ENCODE results near the gene TUBB2B. TPM values are rescaled to one million over a fixed set of nuclear protein-coding genes. Genes with fewer than 3 reads are reported as not detected.

The TUBB2B gene
- total RNA-seq, 6 donors from 2014 or later = 0.67 to 4.1 (median 1.7) TPM; not detected in 1

- WGBS, 2 donors = 93 to 97% methylated on average over 2 of the region's 2 CpGs
- no peak overlapping the region for H3K4me3 ChIP-seq
- no peaks in the 10 kb centered on the region for H3K27me3 ChIP-seq
- H3K4me1 ChIP-seq = peaks cover 0 to 3% (median 0%) of the 10 kb centered on the region in 4 donors
- no peak for TF ChIP-seq EP300 (IDR thresholded peaks at IDR 0.05)
- TF ChIP-seq CTCF (IDR thresholded peaks at IDR 0.05) = no peak
- TF ChIP-seq POLR2A (IDR thresholded peaks at IDR 0.05) = no peak
- no peak for TF ChIP-seq POLR2AphosphoS5 (IDR thresholded peaks at IDR 0.05)
- no peak for DNase-seq
- no peaks in the 10 kb centered on the region for H3K9me3 ChIP-seq
- no peaks in the 10 kb centered on the region for H3K36me3 ChIP-seq
- ATAC-seq (ENCODE audit: low FRiP score in 2 of 2) = no peak
- H3K27ac ChIP-seq = no peak overlapping the region
These were observed 14.1 kb downstream of the TUBB2B start for GRCh38 chr6:3213334-3213695.

DNA sequence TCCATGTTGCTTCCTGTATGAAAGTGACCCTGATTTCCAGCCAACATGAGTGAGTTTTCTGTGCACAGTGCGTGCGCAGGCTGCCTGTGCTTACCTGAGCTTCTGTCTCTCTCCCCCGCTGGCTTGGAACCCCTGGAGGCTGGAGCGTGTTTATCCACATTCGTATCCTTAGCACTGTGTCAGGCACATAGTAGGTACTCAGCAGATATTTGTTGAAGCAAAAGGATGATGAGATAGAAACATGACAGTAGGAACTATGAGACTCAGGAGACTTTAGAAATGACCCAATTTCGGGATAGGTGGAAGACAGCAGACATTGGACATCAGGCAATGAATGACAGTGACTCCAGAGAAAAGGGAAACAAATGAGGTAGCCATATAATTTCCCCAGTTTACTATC is 15.2 kb downstream of the TUBB2B start:
- no peaks in the 10 kb centered on the region for H3K27me3 ChIP-seq
- ATAC-seq (ENCODE audit: low FRiP score in 2 of 2) (no peak), DNase-seq (no peak)
- TF ChIP-seq POLR2AphosphoS5 (IDR thresholded peaks at IDR 0.05) = no peak
- TF ChIP-seq POLR2A (IDR thresholded peaks at IDR 0.05) = no peak
- no peak for TF ChIP-seq CTCF (IDR thresholded peaks at IDR 0.05)
- no peak for TF ChIP-seq EP300 (IDR thresholded peaks at IDR 0.05)
- H3K4me1 ChIP-seq = peaks cover 0 to 3% (median 0%) of the 10 kb centered on the region in 4 donors
- no peak overlapping the region for H3K4me3 ChIP-seq
- no peak overlapping the region for H3K27ac ChIP-seq
- no peaks in the 10 kb centered on the region for H3K9me3 ChIP-seq
- 96 to 98% methylated on average over 6 of the region's 6 CpGs for WGBS, 2 donors
- H3K36me3 ChIP-seq = no peaks in the 10 kb centered on the region

DNA sequence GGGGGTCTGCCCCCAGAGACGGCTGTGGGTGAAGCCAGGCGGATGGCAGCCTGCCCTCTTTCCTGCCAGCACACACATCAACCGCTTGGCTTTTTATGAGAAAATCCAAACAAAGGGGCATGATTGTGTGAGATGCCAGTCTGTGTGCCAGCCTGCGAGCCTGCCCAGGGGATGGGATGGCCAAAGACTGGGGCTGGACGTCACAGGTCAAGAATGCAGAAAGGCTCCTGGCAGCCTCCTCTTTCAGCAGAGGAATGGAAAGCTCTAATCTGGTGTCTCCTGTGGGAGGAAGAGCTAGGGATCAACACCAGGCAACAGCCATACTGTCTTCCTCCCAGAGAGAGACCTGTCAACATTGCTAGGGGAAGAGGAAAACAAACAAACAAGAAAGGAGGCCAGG is 15.8 kb downstream of the TUBB2B start:
- Histone ChIP-seq H3K27ac (no peak overlapping the region), H3K36me3 (no peaks in the 10 kb centered on the region), H3K9me3 (no peaks in the 10 kb centered on the region), H3K27me3 (no peaks in the 10 kb centered on the region), H3K4me3 (no peak overlapping the region), H3K4me1 (peaks cover 0 to 3% (median 0%) of the 10 kb centered on the region in 4 donors)
- WGBS, 2 donors = 69 to 81% methylated on average over 5 of the region's 5 CpGs
- no peak for TF ChIP-seq POLR2AphosphoS5 (IDR thresholded peaks at IDR 0.05)
- TF ChIP-seq POLR2A (IDR thresholded peaks at IDR 0.05) = no peak
- TF ChIP-seq CTCF (IDR thresholded peaks at IDR 0.05) = no peak
- no peak for TF ChIP-seq EP300 (IDR thresholded peaks at IDR 0.05)
- ATAC-seq (ENCODE audit: low FRiP score in 2 of 2) (no peak), DNase-seq (no peak)

GRCh38 chr6:3210024-3210610 is 17.3 kb downstream of the TUBB2B start:
- H3K4me3 ChIP-seq = no peak overlapping the region
- no peak for ATAC-seq (ENCODE audit: low FRiP score in 2 of 2)
- no peak for TF ChIP-seq POLR2AphosphoS5 (IDR thresholded peaks at IDR 0.05)
- TF ChIP-seq EP300 (IDR thresholded peaks at IDR 0.05) = no peak
- no peak for TF ChIP-seq POLR2A (IDR thresholded peaks at IDR 0.05)
- no peak for TF ChIP-seq CTCF (IDR thresholded peaks at IDR 0.05)
- H3K9me3 ChIP-seq = no peaks in the 10 kb centered on the region
- no peaks in the 10 kb centered on the region for H3K27me3 ChIP-seq
- WGBS, 2 donors = 85 to 91% methylated on average over 9 of the region's 9 CpGs
- H3K4me1 ChIP-seq = peaks cover 0 to 3% (median 0%) of the 10 kb centered on the region in 4 donors
- H3K36me3 ChIP-seq = no peaks in the 10 kb centered on the region
- no peak overlapping the region for H3K27ac ChIP-seq
- DNase-seq = peak in 1 of 2 donors; percentile 27

Data from upper lobe of left lung (tissue), 6 donors.